LNCAP (cell line): ENCODE measurements around the gene SYCP2L.

Experiments used
- CTCF ChIP-seq: fragments of 450-650 bp; IDR thresholded peaks from 2 replicates; pipeline ENCODE4 v1.5.1; 2017; ENCODE audit warnings: mild to moderate bottlenecking

SYCP2L gene

DNA sequence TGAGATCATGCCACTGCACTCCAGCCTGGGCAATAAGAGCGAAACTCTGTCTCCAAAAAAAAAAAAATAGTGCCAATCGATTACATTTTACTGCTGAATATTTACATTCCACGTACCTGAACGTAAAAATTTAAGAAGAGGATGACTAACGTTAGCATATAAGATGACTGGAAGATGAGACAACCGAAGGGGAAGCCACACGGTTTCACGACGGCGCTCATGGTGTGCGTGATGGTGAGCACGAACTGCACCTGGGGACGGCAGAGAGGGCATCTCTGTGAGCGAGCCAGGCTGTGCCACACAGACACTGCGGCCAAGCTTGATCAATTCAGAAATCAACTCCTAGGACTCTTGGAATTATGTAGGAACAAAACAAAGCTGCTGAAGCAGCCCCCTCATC is 102.7 kb downstream of the SYCP2L start:
- no peak for TF ChIP-seq CTCF

- no peak for TF ChIP-seq CTCF
Measured at GRCh38 chr6:10991115-10991514, 104.3 kb downstream of the SYCP2L start.

- no peak for TF ChIP-seq CTCF
Measured at GRCh38 chr6:10993896-10994295, 107.0 kb downstream of the SYCP2L start.

- TF ChIP-seq CTCF: no peak
Measured at GRCh38 chr6:10995114-10995707, 108.4 kb downstream of the SYCP2L start.

- no peak for TF ChIP-seq CTCF
Measured at GRCh38 chr6:10999994-11000393, 113.1 kb downstream of the SYCP2L start.

DNA sequence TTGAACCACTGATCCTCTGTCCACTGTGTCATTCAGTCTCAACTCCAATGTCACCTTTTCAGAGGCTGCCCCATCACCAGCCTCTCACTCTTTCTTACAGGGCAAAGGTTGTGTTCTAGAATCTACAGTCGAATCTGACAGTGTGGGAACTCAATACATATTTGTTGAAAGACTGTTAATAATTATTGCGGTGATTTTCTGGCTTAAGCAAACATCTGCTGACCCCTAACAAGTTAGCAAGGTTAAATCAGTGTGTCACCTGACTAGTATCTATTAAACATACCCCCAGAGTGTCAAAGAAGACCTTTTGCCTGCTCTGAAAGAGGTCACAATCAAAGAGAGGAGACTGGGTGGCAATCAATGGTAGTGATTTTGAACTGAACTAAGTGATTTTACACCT is 115.3 kb downstream of the SYCP2L start:
- no peak for TF ChIP-seq CTCF

GRCh38 chr6:11006061-11006460 is 119.2 kb downstream of the SYCP2L start:
- no peak for TF ChIP-seq CTCF
